Activated CD8-positive, alpha-beta memory T cell treated with anti-CD3 and anti-CD28 coated beads for 1 hour (primary cell): ENCODE measurements around the gene MDK.

Experiments used
- DNase-seq, 2 donors: peaks; one replicate each; pipeline ENCODE4 v3.0.0-alpha.2; 2020; ENCODE audit warnings: low read depth in 1 of 2; ENCODE audit errors: extremely low read depth in 1 of 2

Gene MDK

GRCh38 chr11:46381048-46381818, at the start of gene MDK:
TSS of gene MDK (plus strand) at chr11:46381669. CDS start at chr11:46382058, 389 bp downstream.
- no peak for DNase-seq

GRCh38 chr11:46332093-46332567, 49.3 kb upstream of the MDK start:
- no peak for DNase-seq

- peak in 1 of 2 donors; percentile 36 for DNase-seq
Observed at GRCh38 chr11:46332568-46333393, 48.7 kb upstream of the MDK start.

GRCh38 chr11:46333394-46333947, 48.0 kb upstream of the MDK start:
- DNase-seq, result no peak

- no peak for DNase-seq
Observed at GRCh38 chr11:46334211-46334610, 47.3 kb upstream of the MDK start.

- no peak for DNase-seq
Observed at GRCh38 chr11:46335271-46335670, 46.2 kb upstream of the MDK start.

GRCh38 chr11:46335890-46336562, 45.4 kb upstream of the MDK start:
- DNase-seq, result no peak

GRCh38 chr11:46336563-46337180, 44.8 kb upstream of the MDK start:
- DNase-seq, result no peak

GRCh38 chr11:46337626-46338345, 43.7 kb upstream of the MDK start:
- DNase-seq, result no peak

- DNase-seq, result no peak
Observed at GRCh38 chr11:46338636-46338987, 42.9 kb upstream of the MDK start.

GRCh38 chr11:46338988-46339666, 42.3 kb upstream of the MDK start:
- no peak for DNase-seq

GRCh38 chr11:46339816-46340215, 41.7 kb upstream of the MDK start:
- DNase-seq, result no peak

- DNase-seq, result no peak
Observed at GRCh38 chr11:46341454-46341853, 40.0 kb upstream of the MDK start.

GRCh38 chr11:46342239-46342638, 39.2 kb upstream of the MDK start:
- no peak for DNase-seq

- no peak for DNase-seq
Observed at GRCh38 chr11:46343520-46343919, 37.9 kb upstream of the MDK start.

- DNase-seq, result no peak
Observed at GRCh38 chr11:46345131-46345597, 36.3 kb upstream of the MDK start.

- DNase-seq, result no peak
Observed at GRCh38 chr11:46345881-46346484, 35.5 kb upstream of the MDK start.

- DNase-seq, result peak; percentile 59 to 86
Observed at GRCh38 chr11:46346886-46347636, 34.4 kb upstream of the MDK start, which contains the start of gene DGKZ. TSS of gene DGKZ (plus strand) at chr11:46347463. CDS start at chr11:46347660, 197 bp downstream.
